Measurements from ENCODE around the gene MAPK4.

DNA sequence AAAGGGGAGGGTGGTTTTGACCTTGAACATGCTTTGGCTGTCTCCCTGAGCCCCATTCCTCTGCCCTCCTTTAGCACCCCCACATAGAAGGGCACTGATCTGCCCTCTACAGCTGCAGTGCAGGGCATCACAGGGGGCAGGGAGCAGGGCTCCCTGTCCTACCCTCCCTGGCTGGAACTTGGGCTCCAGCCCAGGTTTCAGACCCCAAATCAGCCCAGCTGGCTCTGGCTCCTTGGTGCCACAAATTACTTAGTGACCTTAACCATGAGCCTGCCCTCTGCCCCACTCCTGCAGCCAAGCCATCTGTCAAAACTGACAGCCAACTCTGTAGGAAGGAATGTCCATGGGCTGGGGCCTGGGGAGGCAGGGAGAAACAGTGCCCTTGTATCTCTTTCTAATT is 105.6 kb downstream of the MAPK4 start:
- TF ChIP-seq, protein P1, sequence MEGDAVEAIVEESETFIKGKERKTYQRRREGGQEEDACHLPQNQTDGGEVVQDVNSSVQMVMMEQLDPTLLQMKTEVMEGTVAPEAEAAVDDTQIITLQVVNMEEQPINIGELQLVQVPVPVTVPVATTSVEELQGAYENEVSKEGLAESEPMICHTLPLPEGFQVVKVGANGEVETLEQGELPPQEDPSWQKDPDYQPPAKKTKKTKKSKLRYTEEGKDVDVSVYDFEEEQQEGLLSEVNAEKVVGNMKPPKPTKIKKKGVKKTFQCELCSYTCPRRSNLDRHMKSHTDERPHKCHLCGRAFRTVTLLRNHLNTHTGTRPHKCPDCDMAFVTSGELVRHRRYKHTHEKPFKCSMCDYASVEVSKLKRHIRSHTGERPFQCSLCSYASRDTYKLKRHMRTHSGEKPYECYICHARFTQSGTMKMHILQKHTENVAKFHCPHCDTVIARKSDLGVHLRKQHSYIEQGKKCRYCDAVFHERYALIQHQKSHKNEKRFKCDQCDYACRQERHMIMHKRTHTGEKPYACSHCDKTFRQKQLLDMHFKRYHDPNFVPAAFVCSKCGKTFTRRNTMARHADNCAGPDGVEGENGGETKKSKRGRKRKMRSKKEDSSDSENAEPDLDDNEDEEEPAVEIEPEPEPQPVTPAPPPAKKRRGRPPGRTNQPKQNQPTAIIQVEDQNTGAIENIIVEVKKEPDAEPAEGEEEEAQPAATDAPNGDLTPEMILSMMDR (conservative IDR thresholded peaks at IDR 0.05) = no peak
- no peak for TF ChIP-seq EZH2 (IDR thresholded peaks at IDR 0.05; ENCODE audit: low read depth)
